H1 (cell line): ENCODE results near the gene NDUFAB1. TPM values are rescaled to one million over a fixed set of nuclear protein-coding genes. Genes with fewer than 3 reads are reported as not detected.

Source experiments
- CTCF ChIA-PET: fragments of 300-600 bp; sonication (Branson Sonifier 250); formaldehyde crosslinking; loops from one replicate; lab custom pipeline; 2021; ENCODE audit not compliant: partially characterized antibody; lab: Charles Lee
- POLR2A ChIA-PET: fragments of 300-600 bp; sonication (Branson Sonifier 250); formaldehyde crosslinking; loops from one replicate; lab custom pipeline; 2021; ENCODE audit warnings: inconsistent platforms; ENCODE audit not compliant: partially characterized antibody; lab: Charles Lee
- DNase-seq, 2 experiments: peaks; one replicate each; pipeline versions ENCODE4 v3.0.0 to v3.0.0-alpha.2; 2010 to 2022; ENCODE audit warnings: low spot score in 2 of 2, low read depth in 1 of 2, mixed read lengths in 1 of 2
- FAIRE-seq: peaks from 2 replicates; lab custom pipeline; 2011; peaks lifted over from hg19 to GRCh38; lab: Jason Lieb, UNC
- H2AFZ ChIP-seq: 2 replicates; pipeline ENCODE4 v1.8.1; 2012; ENCODE audit warnings: low read length, inconsistent platforms
- H2AK5ac ChIP-seq: 2 replicates; pipeline ENCODE4 v1.6.1; 2013; ENCODE audit warnings: low read depth, low read length
- H2BK120ac ChIP-seq: replicated peaks from 2 replicates; pipeline ENCODE3; 2013; ENCODE audit warnings: low read depth, low read length, inconsistent platforms
- H2BK12ac ChIP-seq: 2 replicates; pipeline ENCODE4 v1.6.1; 2013; ENCODE audit warnings: low read depth, low read length
- H2BK15ac ChIP-seq: 2 replicates; pipeline ENCODE4 v1.6.1; 2013; ENCODE audit warnings: low read length
- H2BK20ac ChIP-seq: 2 replicates; pipeline ENCODE4 v1.6.1; 2013; ENCODE audit warnings: low read length
- H2BK5ac ChIP-seq: 2 replicates; pipeline ENCODE4 v1.6.1; 2013; ENCODE audit warnings: low read depth, low read length
- H3K14ac ChIP-seq: 2 replicates; pipeline ENCODE4 v1.6.1; 2013; ENCODE audit warnings: inconsistent platforms; ENCODE audit not compliant: insufficient read length
- H3K18ac ChIP-seq: 2 replicates; pipeline ENCODE4 v1.6.1; 2013; ENCODE audit warnings: low read length; ENCODE audit errors: extremely low read depth
- H3K23ac ChIP-seq: 2 replicates; pipeline ENCODE4 v1.6.1; 2013; ENCODE audit warnings: inconsistent platforms; ENCODE audit not compliant: insufficient read length
- H3K23me2 ChIP-seq: 2 replicates; pipeline ENCODE4 v1.6.1; 2013; ENCODE audit warnings: low read depth, low read length
- H3K27ac ChIP-seq: 2 replicates; pipeline ENCODE4 v1.6.1; 2011; ENCODE audit warnings: low read depth, low read length, inconsistent platforms
- H3K27me3 ChIP-seq, 4 experiments: replicated peaks in 1 of 4; 1 replicate in 1 of 4; 2 replicates in 3 of 4; pipeline versions ENCODE4 v1.6.1 to v1.8.1; 2011 to 2013; ENCODE audit warnings: low read length in 3 of 4, mild to moderate bottlenecking in 3 of 4, inconsistent platforms in 2 of 4, mixed read lengths in 2 of 4, moderate library complexity in 1 of 4; ENCODE audit not compliant: control insufficient read depth in 3 of 4, insufficient read depth in 3 of 4; ENCODE audit errors: extremely low read depth in 1 of 4
- H3K36me3 ChIP-seq, 4 experiments: 2 replicates each; pipeline versions ENCODE4 v1.6.1 to v1.8.1; 2011 to 2013; ENCODE audit warnings: mild to moderate bottlenecking in 4 of 4, low read length in 3 of 4, moderate library complexity in 2 of 4, control low read depth in 1 of 4, inconsistent platforms in 1 of 4; ENCODE audit not compliant: insufficient read depth in 4 of 4, control insufficient read depth in 2 of 4
- H3K4ac ChIP-seq: replicated peaks from 2 replicates; pipeline ENCODE3; 2013; ENCODE audit warnings: low read length, low read depth, mixed read lengths, inconsistent platforms; ENCODE audit not compliant: insufficient read length
- H3K4me1 ChIP-seq, 4 experiments: replicated peaks in 1 of 4; 1 replicate in 1 of 4; 2 replicates in 3 of 4; pipeline versions ENCODE4 v1.6.1 to v1.8.1; 2011 to 2013; ENCODE audit warnings: low read length in 3 of 4, inconsistent platforms in 2 of 4, mixed read lengths in 1 of 4; ENCODE audit not compliant: insufficient read depth in 4 of 4, control insufficient read depth in 3 of 4
- H3K4me2 ChIP-seq, 2 experiments: 2 replicates each; pipeline versions ENCODE4 v1.6.1 to v1.8.1; 2011 to 2013; ENCODE audit warnings: low read depth in 2 of 2, low read length in 2 of 2, control low read depth in 1 of 2, inconsistent platforms in 1 of 2, mild to moderate bottlenecking in 1 of 2; ENCODE audit not compliant: insufficient read depth in 1 of 2
- H3K4me3 ChIP-seq, 4 experiments: fragments of 200-600, 300-600 bp in 1 of 4; sonication (generic), shearing (Covaris generic), sonication (Bioruptor Twin) in 1 of 4; 2 replicates each; pipeline versions ENCODE4 v1.5.1 to v1.8.1; 2011 to 2016; ENCODE audit warnings: low read length in 4 of 4, low read depth in 3 of 4, control low read depth in 2 of 4, inconsistent platforms in 2 of 4, mild to moderate bottlenecking in 2 of 4, mixed read lengths in 1 of 4, moderate library complexity in 1 of 4; ENCODE audit not compliant: insufficient read depth in 2 of 4; ENCODE audit errors: extremely low read depth in 1 of 4
- H3K56ac ChIP-seq: replicated peaks from 2 replicates; pipeline ENCODE3; 2013; ENCODE audit warnings: low read depth, mild to moderate bottlenecking, mixed read lengths, low read length, inconsistent platforms; ENCODE audit not compliant: insufficient read length
- H3K79me1 ChIP-seq: 2 replicates; pipeline ENCODE4 v1.6.1; 2013; ENCODE audit warnings: low read depth, low read length, control low read depth
- H3K79me2 ChIP-seq, 2 experiments: 2 replicates each; pipeline versions ENCODE4 v1.6.1 to v1.8.1; 2012 to 2013; ENCODE audit warnings: low read length in 2 of 2, mild to moderate bottlenecking in 2 of 2, inconsistent platforms in 1 of 2; ENCODE audit not compliant: insufficient read depth in 2 of 2, control insufficient read depth in 1 of 2
- H3K9ac ChIP-seq, 4 experiments: replicated peaks in 1 of 4; 1 replicate in 1 of 4; 2 replicates in 3 of 4; pipeline versions ENCODE4 v1.6.1 to v1.8.1; 2011 to 2013; ENCODE audit warnings: low read depth in 3 of 4, low read length in 3 of 4, control low read depth in 2 of 4, mild to moderate bottlenecking in 2 of 4, moderate library complexity in 2 of 4, inconsistent platforms in 1 of 4; ENCODE audit errors: extremely low read depth in 1 of 4
- H3K9me3 ChIP-seq, 2 experiments: 2 replicates each; pipeline versions ENCODE4 v1.6.1 to v1.8.1; 2012 to 2013; ENCODE audit warnings: mild to moderate bottlenecking in 2 of 2, moderate library complexity in 2 of 2, control low read depth in 1 of 2, inconsistent platforms in 1 of 2, low read depth in 1 of 2, low read length in 1 of 2, mixed read lengths in 1 of 2; ENCODE audit not compliant: insufficient read depth in 2 of 2
- H4K20me1 ChIP-seq, 2 experiments: replicated peaks in 1 of 2; 2 replicates each; pipeline versions ENCODE3 to v1.8.1; 2011 to 2013; ENCODE audit warnings: inconsistent platforms in 2 of 2, low read length in 2 of 2, mild to moderate bottlenecking in 1 of 2; ENCODE audit not compliant: insufficient read depth in 2 of 2, control insufficient read depth in 1 of 2
- H4K5ac ChIP-seq: 2 replicates; pipeline ENCODE4 v1.6.1; 2013; ENCODE audit warnings: low read length, low read depth, mixed read lengths, inconsistent platforms; ENCODE audit not compliant: insufficient read length
- H4K8ac ChIP-seq: 2 replicates; pipeline ENCODE4 v1.8.0; 2013; ENCODE audit warnings: mild to moderate bottlenecking, moderate library complexity, low read length, inconsistent platforms; ENCODE audit not compliant: insufficient read depth; ENCODE audit errors: extremely low read depth
- H4K91ac ChIP-seq: replicated peaks from 2 replicates; pipeline ENCODE3; 2013; ENCODE audit warnings: low read length, mixed read lengths, inconsistent platforms; ENCODE audit not compliant: insufficient read length
- CTBP2 ChIP-seq: IDR thresholded peaks from 2 replicates; pipeline ENCODE4 v1.7.0; 2011; ENCODE audit warnings: borderline replicate concordance, mild to moderate bottlenecking, moderate library complexity, mixed read lengths, low read length; ENCODE audit not compliant: insufficient read depth, insufficient read length
- YY1 ChIP-seq: IDR thresholded peaks from 2 replicates; pipeline ENCODE4 v1.6.1; 2011; ENCODE audit warnings: low read depth, mild to moderate bottlenecking, low read length
- WGBS, 2 experiments: shearing (Covaris generic) in 1 of 2; methylation state at CpG; one replicate each; pipeline versions ENCODE4 v1.1.6 to v1.1.7; 2013 to 2015; ENCODE audit warnings: low lambda C conversion rate in 2 of 2, mixed read lengths in 2 of 2, inconsistent platforms in 1 of 2, low coverage in 1 of 2, missing lambda C conversion rate in 1 of 2; ENCODE audit not compliant: insufficient replicate concordance in 2 of 2, insufficient coverage in 1 of 2, insufficient read length in 1 of 2; ENCODE audit errors: extremely low coverage in 1 of 2, missing lambda C conversion rate in 1 of 2; 5-methylcytosine and 5-hydroxymethylcytosine counted together
- polyA plus RNA-seq, 7 experiments: library from polyadenylated mRNA; depleted of rRNA in 3 of 7; stranded (reverse) in 5 of 7; unstranded in 2 of 7; fragments of >200 nt in 5 of 7; fragments of 200-250 nt in 2 of 7; gene quantifications; 1 replicate in 5 of 7; 2 replicates in 1 of 7; 4 replicates in 1 of 7; pipeline versions ENCODE4 v1.2.1 to v1.2.3, GENCODE V29; 2011 to 2013; ENCODE audit warnings: missing spikeins in 2 of 7, mixed read lengths in 2 of 7
- total RNA-seq: library from RNA; stranded (reverse); fragmentation: NEBNext Ultra II Directional; extraction: Animal tissue kit (Norgen Biotek cat#: 25700); gene quantifications from 2 replicates; pipeline ENCODE4 v1.2.1, GENCODE V29; 2021

Gene NDUFAB1
- total and polyA plus RNA-seq, 2 of the 8 experiments (the other 6 are each of a cell fraction or from before 2014, with no cell fraction given), result 135 to 294 TPM

DNA sequence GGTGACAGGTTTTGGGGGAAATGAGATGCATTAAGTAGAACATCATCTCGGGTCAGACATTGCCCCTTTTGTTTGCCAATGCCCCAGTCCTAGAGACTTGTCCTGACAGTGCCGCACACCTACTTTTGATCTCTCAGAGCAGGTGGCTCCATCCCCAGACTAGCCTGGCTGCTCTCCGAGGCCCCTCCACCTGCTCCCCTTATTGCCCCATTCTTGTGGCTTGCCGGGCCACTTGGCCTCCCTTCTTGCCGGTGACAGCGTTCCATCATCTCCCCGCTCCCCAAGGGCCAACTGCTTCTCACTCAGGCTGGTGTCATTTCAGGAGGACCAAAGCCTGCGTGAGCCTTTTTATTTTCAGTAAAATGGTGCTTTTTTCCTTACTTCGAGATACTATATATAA, 23.7 kb downstream of the NDUFAB1 start:
- no peak overlapping the region for H2BK5ac ChIP-seq
- H3K14ac ChIP-seq, result no peak overlapping the region
- no peak overlapping the region for H3K4me2 ChIP-seq
- H3K23me2 ChIP-seq, result no peaks in the 10 kb centered on the region
- no peak overlapping the region for H2BK20ac ChIP-seq
- ChIA-PET POLR2A (interaction anchor here (1.2 to 6.8 kb wide), 4 partner anchors 13 to 106 kb away, joined by 3 to 38 read pairs (median 3); partner anchors contain the start of genes EARS2 and UBFD1), CTCF (no interaction called here)
- peaks cover 0 to 4% of the 10 kb centered on the region in 2 experiments for H4K20me1 ChIP-seq
- no peak for FAIRE-seq
- no peak overlapping the region for H4K8ac ChIP-seq
- no peak overlapping the region for H2BK15ac ChIP-seq
- H2BK120ac ChIP-seq, result no peak overlapping the region
- DNase-seq, result no peak
- H3K27ac ChIP-seq, result no peak overlapping the region
- no peak overlapping the region for H2AK5ac ChIP-seq
- H4K5ac ChIP-seq, result no peak overlapping the region
- no peak overlapping the region for H3K18ac ChIP-seq
- H3K4me3 ChIP-seq, result no peak overlapping the region
- H3K4ac ChIP-seq, result no peak overlapping the region
- H2AFZ ChIP-seq, result no peak overlapping the region
- H3K9me3 ChIP-seq, result no peaks in the 10 kb centered on the region
- H3K36me3 ChIP-seq, result peaks cover 18 to 52% (median 31%) of the 10 kb centered on the region in 4 experiments; a peak in 7 of 8 replicates
- 92% methylated on average over 9 of the region's 9 CpGs; no CpG with 5 or more reads in 1 of the 2 experiments for WGBS, 2 experiments
- no peaks in the 10 kb centered on the region for H3K79me2 ChIP-seq
- H3K56ac ChIP-seq, result no peak overlapping the region
- H3K9ac ChIP-seq, result no peak overlapping the region
- no peaks in the 10 kb centered on the region for H3K4me1 ChIP-seq
- no peak overlapping the region for H4K91ac ChIP-seq
- H2BK12ac ChIP-seq, result no peak overlapping the region
- no peak overlapping the region for H3K23ac ChIP-seq
- no peaks in the 10 kb centered on the region; the same call in 1 of the 2 replicates for H3K79me1 ChIP-seq
- no peaks in the 10 kb centered on the region for H3K27me3 ChIP-seq
- TF ChIP-seq YY1 (no peak), CTBP2 (no peak)
